ENCODE data around the gene HCAR1.

DNA sequence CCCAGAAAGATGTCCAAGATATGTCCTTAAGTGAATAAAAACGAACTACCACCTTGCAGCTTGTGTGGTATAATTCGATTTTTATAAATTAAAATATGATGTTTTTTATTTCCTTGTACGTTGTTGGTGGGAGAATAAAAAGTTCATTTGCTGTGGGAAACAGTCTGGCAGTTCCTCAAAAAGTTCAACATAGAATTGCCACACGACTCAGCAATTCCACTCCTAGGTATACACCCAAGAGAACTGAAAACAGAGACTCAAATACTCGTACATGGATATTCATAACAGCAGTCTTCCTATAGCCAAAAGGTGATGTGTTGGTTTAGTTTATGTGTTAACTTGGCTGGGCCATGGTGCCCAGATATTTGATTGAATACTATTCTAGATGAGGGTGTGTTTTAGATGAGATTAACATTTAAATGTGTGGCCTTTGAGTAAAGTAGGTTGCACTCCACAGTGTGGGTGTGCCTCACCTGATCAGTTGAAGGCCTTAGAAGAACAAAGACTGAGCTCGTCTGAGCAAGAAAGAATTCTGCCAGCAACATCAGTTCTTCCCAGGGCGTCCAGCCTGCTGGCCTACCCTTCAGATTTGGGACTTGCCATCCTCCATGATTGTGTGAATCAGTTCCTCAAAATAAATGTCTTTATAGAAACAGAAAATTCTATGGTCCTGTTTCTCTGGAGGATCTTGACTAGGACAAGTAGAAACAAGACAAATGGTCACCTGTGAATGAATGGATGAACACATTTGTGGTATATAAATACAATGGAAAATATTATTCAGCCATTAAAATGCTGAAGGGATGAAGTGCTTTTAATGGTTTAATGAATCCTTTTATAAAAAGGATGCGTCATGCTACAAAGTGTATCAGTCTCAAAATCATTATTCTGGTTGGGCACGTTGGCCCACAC, 16.8 kb upstream of the HCAR1 start:
- TF ChIP-seq CTCF (IDR thresholded peaks at IDR 0.05) (no peak), POLR2A (IDR thresholded peaks at IDR 0.05) (no peak), EP300 (IDR thresholded peaks at IDR 0.05) (no peak)

Data from tibial nerve (tissue), 4 donors.